GM19023 (cell line): Measurements from ENCODE around the gene GDPD5.
A peak's percentile ranks its signal among the peaks of the same experiment; 100 is the strongest.

Source experiments
- ATAC-seq: cut with Tn5 transposase; IDR thresholded peaks from one replicate; pipeline ENCODE4 v1.9.1; 2021; ENCODE audit warnings: mild to moderate bottlenecking, moderate library complexity; ENCODE audit not compliant: unreplicated experiment

GDPD5 gene

GRCh38 chr11:75406338-75406777, 119.4 kb downstream of the GDPD5 start:
- ATAC-seq, result no peak

GRCh38 chr11:75403983-75404658, 121.6 kb downstream of the GDPD5 start:
- ATAC-seq, result no peak

GRCh38 chr11:75403037-75403436, 122.7 kb downstream of the GDPD5 start:
- no peak for ATAC-seq

GRCh38 chr11:75402002-75402773, 123.6 kb downstream of the GDPD5 start:
- ATAC-seq, result no peak

GRCh38 chr11:75400146-75400865, 125.4 kb downstream of the GDPD5 start:
- ATAC-seq, result no peak

GRCh38 chr11:75399344-75400145, 126.2 kb downstream of the GDPD5 start, which contains the start of gene RPS3:
RPS3 (plus strand) TSS chr11:75399518; CDS start chr11:75399548, 30 bp downstream.
- peak; percentile 81 for ATAC-seq

GRCh38 chr11:75398906-75399305, 126.8 kb downstream of the GDPD5 start:
- ATAC-seq, result peak; percentile 9

GRCh38 chr11:75394085-75394840, 131.5 kb downstream of the GDPD5 start:
- no peak for ATAC-seq

- no peak for ATAC-seq
Observed at GRCh38 chr11:75389925-75390324, 135.8 kb downstream of the GDPD5 start.

GRCh38 chr11:75389276-75389605, 136.5 kb downstream of the GDPD5 start:
- no peak for ATAC-seq

- no peak for ATAC-seq
Observed at GRCh38 chr11:75388386-75389275, 137.1 kb downstream of the GDPD5 start.

GRCh38 chr11:75387736-75388294, 137.9 kb downstream of the GDPD5 start:
- ATAC-seq, result no peak

GRCh38 chr11:75386942-75387630, 138.7 kb downstream of the GDPD5 start:
- ATAC-seq, result no peak
